ENCODE data around the gene DNM2.

GRCh38 chr19:10854350-10855089 lies 136.6 kb downstream of the DNM2 start:
- TF ChIP-seq CTCF (IDR thresholded peaks at IDR 0.05) (no peak), ZNF232 (CRISPR knock-in tag; IDR thresholded peaks at IDR 0.05) (no peak), KAT7 (CRISPR knock-in tag; IDR thresholded peaks at IDR 0.05; ENCODE audit: borderline replicate concordance) (no peak), MAX (CRISPR knock-in tag; IDR thresholded peaks at IDR 0.05) (no peak), OVOL2 (CRISPR knock-in tag; IDR thresholded peaks at IDR 0.05; ENCODE audit: borderline replicate concordance) (no peak), ATF6 (CRISPR knock-in tag; IDR thresholded peaks at IDR 0.05) (no peak), ZNF121 (CRISPR knock-in tag; IDR thresholded peaks at IDR 0.05) (no peak), ZNF416 (CRISPR knock-in tag; IDR thresholded peaks at IDR 0.05) (no peak), ESRRA (CRISPR knock-in tag; IDR thresholded peaks at IDR 0.05; ENCODE audit: borderline replicate concordance) (no peak), GABPB1 (CRISPR knock-in tag; IDR thresholded peaks at IDR 0.05) (no peak), IRF1 (CRISPR knock-in tag; IDR thresholded peaks at IDR 0.05) (no peak), ATF2 (CRISPR knock-in tag; IDR thresholded peaks at IDR 0.05; ENCODE audit: borderline replicate concordance, low read depth) (no peak)
- TF ChIP-seq, protein P1, sequence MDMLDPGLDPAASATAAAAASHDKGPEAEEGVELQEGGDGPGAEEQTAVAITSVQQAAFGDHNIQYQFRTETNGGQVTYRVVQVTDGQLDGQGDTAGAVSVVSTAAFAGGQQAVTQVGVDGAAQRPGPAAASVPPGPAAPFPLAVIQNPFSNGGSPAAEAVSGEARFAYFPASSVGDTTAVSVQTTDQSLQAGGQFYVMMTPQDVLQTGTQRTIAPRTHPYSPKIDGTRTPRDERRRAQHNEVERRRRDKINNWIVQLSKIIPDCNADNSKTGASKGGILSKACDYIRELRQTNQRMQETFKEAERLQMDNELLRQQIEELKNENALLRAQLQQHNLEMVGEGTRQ (CRISPR knock-in tag; IDR thresholded peaks at IDR 0.05) = no peak
- TF ChIP-seq, protein P2, sequence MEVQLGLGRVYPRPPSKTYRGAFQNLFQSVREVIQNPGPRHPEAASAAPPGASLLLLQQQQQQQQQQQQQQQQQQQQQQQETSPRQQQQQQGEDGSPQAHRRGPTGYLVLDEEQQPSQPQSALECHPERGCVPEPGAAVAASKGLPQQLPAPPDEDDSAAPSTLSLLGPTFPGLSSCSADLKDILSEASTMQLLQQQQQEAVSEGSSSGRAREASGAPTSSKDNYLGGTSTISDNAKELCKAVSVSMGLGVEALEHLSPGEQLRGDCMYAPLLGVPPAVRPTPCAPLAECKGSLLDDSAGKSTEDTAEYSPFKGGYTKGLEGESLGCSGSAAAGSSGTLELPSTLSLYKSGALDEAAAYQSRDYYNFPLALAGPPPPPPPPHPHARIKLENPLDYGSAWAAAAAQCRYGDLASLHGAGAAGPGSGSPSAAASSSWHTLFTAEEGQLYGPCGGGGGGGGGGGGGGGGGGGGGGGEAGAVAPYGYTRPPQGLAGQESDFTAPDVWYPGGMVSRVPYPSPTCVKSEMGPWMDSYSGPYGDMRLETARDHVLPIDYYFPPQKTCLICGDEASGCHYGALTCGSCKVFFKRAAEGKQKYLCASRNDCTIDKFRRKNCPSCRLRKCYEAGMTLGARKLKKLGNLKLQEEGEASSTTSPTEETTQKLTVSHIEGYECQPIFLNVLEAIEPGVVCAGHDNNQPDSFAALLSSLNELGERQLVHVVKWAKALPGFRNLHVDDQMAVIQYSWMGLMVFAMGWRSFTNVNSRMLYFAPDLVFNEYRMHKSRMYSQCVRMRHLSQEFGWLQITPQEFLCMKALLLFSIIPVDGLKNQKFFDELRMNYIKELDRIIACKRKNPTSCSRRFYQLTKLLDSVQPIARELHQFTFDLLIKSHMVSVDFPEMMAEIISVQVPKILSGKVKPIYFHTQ (CRISPR knock-in tag; IDR thresholded peaks at IDR 0.05) = no peak

Data from WTC11 (cell line).